Fibroblast of skin of right quadriceps (primary cell): ENCODE results near the gene NAT10.

Source experiments
- DNase-seq: peaks from one replicate; pipeline ENCODE4 v3.0.0-alpha.2; 2013

The NAT10 gene

DNA sequence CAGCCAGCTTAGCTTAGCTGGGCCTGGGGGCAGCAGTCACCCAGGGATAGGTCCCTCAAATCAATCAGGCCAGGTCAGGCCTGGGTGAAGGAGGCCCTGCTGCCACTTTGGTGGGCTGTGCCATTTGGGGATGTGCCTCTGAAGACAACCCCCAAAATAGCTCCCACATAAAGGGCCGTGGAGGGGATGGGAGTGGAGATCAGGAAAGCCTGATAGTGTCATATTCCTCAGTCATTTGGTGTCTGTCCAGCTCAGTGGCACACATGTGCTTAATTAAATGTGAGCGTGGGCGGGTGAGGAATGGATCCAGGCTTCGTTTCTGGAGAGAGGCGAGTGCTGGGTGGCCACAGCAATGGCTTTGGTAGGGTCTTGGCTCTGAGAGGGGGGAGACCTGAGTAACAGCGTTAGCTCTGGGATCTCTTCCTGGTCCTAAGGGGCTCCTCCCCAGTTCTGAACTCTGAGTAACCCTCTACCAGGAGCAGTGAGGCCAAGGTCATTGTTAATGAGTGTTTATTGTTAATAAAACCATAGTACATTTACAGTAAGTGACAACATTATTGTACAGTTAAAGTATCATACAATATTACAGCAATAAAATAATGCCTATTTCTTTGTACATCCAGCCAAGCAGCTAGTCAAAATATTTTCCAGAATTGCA lies 45.2 kb downstream of the NAT10 start:
- DNase-seq: peak; percentile 73

DNA sequence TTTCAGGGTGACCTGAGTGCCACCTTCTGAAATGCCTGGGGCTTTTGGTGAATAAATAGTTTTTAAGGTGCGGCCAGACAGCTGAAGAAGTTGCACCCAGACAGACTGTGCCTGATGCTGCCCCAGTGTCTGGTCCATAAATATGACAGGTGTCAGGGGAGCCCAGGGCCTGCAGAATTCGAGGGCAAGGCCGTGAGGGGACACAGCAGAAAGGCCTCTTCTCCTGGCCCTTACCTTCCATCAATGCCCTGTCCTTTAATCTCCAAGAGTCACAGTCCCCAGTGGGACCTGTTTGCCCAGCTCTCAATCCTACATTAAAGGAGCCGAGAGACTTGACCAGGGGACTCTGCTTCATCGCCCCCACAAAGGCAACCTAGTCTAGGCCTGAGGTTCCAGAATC lies 45.7 kb downstream of the NAT10 start:
- no peak for DNase-seq

DNA sequence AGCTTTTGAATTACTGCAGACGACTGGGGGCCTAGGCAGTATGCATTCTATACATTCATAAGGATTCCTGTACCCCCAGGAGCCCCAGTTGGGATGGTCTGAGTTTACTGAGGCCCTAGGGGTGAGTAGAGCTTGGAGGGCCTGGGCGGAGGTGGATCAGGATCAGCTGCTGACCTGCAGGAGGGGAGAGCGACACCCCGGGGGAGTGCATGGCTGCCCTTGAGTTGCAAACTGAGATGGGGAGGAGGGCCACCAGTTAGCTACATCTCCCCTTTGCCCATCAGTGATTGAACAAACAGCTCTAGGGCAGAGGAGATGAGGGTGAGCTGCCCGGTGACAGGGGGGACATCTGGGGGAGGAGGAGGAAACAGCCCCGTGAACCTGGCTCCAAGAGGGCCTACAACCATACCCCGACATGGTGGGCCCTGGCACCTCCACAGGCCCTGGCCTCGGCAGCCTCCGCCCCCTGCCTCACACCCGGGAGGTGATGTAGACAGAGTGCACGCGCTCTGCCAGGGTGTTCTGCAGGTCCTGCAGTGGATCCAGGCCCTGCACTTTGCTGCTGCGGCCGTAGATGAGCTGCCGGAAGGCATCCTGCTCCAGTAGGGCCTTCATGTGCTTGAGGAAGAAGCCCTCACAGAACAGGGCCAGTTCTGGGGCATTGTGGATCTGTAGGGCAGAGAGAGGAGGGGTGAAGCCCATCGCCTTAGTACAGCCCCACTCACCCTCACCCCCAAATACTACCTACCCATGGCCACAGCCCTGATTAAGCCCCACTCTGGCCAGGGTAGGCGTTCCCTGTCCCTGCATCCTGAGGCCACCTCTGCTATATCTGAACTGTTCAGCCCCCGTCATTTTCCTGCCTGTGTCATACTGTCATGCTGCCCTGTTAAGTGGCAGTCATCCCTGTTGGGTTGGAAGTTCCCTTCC lies 46.8 kb downstream of the NAT10 start:
- DNase-seq: no peak

DNA sequence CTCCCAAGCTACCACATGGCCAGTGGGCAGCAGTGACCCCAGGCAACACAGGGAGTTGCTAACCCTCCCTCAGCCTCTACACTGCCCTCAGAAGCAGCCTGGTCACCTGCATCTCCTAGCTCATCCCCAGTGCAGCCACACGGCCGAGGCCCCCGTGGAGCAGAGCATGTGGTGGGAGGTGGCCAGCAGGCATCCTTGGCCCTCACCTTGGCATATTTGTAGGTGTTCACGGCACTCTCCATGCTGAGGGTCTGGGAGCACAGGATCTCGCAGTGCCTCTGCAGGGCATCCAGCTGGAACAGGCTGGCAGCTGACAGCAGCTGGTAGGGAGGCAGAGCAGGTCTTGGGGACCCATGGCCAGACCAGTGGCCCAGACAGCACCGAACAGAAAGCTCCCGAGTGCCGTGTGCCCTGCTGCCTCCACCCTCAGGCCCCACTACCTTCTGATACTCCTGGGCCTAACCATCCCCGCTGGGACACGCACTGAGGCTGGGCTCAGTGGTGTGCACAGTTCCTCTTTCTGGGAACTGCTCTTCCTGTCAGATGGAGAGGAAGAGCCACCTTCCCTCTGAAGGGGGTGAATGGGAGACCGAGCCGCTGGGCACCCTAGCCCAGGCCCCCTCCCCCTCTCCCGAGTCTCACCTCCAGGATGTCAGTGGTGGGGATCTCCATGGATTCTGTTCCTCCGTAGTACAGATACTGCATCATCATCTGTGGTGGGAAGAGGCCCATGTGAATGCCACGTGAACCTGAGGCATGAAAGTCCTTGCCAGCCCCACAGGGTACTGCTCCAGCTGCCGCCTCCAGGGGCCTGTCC lies 48.8 kb downstream of the NAT10 start:
- no peak for DNase-seq

DNA sequence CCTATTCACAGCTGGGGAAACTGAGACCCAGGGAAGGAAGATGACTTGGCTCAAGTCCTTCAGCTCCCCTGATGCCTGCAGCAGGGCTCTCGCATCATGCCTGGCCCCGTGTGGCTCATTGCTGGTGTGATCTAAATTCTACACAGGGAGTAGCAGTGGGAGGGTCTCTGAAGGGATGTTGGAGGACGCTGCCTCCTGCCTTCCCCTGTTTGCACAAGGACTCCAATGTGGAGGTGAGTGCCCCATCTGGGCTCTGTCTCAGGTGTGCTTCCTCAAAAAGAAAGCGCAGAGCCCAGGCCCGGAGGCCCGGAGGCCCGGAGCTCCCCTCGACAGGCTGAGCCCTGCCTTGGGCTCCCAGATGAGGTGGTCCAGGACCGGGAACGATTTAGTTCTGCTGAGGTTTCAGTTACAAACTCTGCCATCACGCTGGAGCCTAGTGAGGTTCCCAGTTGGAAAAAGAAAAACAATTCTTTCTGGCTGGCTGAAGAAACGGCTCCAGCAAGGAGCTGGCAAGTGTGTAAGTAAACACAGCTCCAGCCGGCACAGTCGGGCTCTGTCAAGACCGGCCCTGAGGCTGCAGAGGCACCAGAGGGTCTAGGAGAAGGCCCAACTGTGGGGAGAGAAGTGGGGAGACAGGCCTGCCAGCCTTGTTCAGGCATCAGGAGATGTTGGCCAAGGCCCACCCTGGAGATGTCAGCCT lies 49.8 kb downstream of the NAT10 start:
- DNase-seq: no peak

DNA sequence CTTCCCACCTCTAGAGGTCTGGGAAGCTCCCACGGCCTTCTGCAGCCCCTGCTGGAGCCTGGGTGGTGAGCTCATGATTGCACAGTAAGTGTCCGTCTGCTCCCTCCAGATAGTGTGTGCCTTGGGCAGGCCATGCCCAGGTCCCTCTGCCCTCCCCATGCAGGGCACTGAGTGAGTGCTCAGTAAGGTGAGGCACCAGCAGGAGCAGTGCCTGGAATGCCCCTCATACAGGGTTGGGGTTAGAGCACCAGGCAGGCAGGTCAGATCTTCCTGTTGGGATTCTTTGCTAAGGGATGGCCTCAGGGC lies 50.3 kb downstream of the NAT10 start:
- DNase-seq: no peak

DNA sequence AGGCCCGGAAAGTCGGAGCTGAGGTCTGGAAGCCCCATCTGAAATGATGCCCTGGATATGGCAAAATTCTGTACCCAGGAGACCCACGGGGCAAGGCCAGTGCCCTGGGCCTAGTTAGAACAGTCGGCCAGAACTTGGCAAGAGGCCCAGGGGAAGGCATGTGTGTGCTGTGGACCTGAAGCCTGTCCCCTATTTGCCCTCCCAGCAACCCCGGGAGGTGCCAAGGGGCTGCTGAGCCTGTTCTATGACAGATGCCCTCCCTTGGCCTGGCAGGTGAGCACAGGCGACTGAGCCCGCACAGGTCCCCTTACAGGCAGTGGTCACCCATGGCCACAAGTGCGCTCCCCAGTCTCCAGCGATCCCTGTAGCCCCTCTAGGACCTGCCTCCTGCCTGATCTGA lies 51.7 kb downstream of the NAT10 start:
- DNase-seq: no peak

DNA sequence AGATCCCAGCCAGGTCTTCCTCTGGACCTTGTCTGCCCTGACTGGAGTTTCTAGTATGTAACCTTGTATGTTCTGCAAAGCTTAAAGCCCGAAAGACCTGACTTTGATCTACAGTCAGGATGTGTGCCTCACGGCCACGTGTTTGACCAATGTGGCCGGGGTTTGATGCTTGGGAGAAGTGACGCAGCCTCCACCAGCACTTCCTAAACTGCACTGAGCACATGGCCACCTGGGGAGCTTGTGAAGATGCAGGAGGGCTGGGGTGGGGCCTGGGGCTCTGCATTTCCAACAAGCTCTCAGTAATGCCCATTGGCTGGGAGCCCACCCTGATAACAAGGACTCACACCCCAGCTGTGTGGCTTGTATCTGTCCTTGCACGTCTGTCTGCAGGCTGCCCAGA lies 53.2 kb downstream of the NAT10 start:
- DNase-seq: no peak

DNA sequence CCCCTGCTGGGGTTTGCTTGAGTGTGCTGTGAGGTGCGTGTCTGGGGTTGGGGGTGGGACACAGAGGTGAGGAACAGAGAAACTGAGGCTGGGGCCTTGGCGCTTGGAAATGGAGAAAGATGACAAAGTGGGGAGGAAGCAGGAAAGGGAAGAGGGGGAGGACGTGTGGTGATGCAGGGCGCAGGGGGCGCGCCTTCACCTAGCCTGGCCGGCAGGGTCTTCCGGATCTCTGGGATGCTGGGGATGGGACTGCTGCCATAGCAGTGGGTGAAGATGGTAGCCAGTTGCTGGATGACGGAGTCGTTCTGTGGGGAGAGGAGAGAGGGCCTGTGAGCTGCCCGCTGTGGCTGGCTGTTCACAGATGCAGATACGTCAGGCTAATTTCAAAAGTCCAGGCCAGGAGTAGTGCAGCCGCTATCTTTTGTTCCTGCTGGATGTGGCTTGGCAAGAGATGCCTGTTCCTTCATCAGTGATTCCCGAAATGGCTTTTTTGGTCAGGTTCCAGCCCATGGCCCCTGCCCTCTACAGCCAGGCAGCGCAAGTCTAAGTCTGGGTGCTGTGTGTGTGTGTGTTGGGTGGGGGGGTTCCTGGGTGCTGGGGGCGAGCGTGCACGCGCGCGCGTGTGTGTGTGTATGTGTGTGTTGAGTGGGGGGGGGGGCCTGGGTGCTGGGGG lies 54.8 kb downstream of the NAT10 start:
- DNase-seq: no peak

DNA sequence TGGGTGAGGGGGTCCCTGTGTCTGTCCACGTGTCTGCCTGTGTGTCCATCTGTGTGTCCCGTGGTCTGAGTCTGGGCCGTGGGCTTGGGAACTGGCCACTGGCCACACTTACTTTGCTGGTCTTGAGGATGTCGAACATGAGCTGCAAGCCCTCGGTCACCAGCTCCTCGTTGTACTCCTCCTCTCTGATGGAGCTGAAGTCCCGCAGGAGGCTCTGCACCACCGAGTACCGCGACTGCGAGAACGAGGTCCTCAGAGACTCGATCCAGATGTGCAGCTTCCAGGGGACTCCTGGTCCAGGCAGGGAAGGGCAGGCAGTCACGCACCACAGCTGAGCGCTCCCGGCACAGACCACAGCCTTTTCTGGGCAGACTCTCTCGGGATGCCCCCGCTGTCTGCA lies 55.4 kb downstream of the NAT10 start:
- no peak for DNase-seq

DNA sequence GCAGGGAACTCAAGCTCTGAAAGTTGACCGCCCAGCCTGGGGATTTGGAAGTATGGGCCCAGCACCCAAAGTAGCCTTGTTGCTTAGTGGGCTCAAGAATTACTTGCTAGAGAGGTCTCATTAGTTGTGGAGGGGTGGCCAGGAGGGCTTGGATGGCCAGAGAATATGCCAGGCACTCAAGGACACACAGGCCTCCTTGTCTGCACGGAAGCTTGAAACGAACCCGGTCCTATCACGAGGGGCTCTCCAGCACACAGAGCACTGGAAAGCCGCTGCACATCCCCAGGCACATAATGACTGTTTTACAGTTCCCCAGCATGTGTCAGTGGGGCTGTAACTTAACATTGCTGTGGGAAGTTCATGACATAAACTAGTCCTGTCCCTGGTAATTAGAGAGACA lies 55.9 kb downstream of the NAT10 start:
- DNase-seq: no peak

DNA sequence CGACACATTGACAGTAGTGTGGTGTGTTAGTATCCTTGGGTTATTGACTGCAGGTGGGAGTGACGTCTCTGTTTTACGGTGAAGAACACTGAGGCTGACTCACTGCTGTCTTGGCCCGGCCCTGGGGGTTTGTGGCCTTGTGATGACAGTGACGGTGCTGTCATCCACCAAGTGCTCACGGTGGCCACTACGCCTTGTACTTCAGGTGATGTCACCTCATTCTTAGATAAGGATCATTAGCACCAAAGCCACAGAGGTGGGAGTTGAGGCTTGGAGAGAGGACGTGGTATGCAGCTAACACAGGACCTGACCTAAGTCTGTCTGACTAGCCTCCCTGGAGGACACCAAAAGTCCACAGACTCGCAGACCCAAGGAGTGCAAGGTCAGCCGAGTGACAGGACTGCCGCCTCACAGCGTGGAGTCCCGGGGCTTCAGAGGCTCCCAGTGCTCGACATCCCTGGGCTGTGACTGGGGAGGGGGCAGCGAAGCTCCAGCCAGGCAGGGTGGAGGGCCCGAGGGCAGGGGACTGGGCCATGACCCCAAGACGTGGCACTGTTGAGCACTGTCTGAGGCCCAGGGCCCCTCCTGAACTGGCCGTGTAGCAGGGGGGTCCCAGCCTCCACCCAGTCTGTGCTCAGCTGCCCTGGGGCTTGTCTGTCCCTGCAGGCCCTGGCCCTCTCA lies 56.5 kb downstream of the NAT10 start:
- DNase-seq: peak; percentile 32

DNA sequence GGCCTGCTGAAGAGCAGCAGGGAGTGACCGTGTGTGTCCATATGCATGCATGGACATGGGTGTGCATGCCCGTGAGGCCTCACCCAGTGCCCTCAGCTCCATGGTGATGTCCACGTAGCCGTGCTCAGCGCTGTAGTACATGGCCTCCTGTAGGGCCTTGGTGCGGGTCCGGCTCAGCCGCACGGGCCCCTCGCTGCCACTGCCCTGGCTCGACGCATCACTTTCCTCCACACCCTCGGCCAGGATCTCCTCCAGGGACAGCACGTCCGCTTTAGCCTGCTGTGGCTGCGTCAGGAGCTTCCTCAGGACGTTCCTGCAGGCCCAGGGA lies 57.0 kb downstream of the NAT10 start:
- no peak for DNase-seq

DNA sequence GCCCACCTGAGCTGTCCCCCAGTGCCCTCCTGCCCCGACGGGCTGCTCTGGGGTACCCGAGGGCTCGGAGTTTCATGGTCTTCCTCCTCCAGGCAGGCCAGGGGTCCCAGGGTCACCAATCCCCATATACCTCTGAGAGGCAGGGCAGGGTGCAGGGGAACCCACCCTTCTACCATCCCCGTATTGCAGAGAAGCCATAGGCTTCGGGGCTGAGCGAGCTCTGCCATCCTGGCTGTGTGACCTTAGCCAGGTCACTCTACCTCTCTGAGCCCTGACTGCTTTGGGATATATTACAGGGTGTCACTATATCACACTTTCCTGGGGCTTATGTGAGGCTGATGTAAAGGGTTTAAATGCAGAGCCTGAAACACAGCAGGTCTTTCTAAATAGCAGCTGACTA lies 57.4 kb downstream of the NAT10 start:
- no peak for DNase-seq

DNA sequence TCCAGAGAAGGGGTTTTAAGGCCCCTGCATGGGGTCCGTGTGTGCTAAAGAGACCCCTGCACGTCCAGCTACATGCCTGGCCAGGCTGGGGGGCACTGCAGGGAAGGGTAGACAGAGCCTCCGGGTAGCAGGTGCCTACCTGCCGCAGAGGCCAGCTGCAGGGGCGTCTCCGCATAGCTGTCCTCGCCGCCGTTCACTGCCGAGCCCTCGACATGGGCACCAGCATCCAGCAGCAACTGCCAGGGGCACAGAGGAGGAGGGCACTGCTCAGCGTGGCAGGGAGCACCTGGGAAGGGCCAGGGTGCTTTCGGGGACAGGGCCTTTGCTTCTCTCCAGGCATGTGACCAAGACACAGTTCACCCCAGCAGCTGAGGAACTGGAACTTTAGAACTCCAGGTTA lies 59.7 kb downstream of the NAT10 start:
- no peak for DNase-seq

DNA sequence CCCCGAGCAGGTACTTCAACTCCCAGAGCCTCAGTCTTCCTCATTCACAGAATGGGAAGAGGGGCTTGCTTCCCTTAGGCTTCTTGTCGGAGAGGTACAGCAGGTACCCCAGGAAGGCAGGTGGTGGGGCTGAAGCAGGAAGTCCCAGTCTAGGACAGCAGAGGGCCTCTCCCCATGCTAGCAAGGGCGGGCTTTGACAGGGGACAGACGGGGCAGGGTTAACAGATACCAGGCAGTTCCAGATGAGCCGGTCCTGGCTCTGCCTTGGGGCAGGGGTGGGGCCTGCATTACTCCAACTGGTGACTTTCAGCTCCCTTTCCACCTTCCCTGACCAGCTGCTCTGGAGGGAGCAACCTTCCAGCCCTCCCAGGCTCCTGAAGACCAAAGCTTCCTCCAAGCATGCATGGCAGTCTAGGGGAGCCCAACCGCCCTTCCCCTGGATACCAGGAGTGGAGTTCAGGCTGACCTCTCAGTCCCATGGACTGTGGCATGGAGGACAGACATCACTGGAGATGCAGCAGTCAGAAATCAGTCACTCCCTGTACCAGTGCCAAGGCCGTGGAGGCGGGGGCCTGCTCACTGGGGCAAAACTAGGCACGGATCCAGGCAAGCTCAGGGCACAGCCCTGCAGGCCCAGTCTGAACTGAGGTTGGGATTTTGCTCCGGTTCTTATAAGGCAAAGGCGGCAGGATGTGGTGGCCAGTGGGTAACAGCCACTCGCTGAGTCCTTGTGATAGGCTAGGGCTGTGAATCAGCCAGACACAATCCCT lies 60.5 kb downstream of the NAT10 start:
- DNase-seq: no peak

DNA sequence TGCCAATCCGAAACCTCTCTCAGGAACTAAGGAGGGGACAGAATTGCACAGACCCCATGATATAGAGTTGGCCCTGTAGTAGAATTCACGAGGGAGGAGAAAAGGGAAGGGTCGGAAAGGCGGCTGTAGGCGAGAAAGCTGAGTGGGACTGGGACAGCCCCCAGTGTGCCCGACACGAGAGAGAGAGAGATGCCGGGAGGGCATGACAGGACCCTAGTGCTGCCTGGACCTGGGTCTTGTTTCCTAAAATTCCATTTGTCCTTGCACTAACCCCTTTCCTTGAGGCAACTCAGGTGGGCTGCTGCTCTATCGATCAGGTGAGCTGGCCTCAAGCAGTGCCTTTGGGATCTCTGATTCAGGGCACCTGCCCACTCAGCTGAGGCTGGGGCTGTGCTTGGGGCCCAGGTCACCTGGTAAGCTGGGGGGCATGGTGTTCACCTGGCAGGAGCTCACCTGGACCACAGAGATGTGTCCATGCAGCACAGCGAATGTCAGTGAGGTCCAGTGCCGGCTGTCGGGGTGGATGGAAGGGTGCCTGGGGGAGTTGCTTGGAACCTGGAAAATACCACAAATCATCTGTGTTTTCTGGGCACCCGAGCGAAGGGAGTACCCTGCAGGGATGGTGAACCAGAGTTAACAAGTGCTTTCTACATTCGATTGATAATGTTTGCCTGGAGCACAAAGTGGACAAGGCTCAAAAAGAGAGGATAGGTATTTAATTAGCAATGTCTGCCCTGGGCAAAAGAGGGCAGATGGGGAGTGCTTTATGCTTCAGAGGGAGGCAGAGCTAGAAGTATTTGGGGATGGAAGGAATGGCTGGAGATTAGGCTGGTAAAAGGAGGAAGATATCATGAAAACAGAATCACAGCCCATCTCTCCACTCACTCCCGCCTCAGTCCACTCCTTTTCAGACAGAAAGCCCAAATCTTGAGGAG lies 61.6 kb downstream of the NAT10 start:
- DNase-seq: no peak

DNA sequence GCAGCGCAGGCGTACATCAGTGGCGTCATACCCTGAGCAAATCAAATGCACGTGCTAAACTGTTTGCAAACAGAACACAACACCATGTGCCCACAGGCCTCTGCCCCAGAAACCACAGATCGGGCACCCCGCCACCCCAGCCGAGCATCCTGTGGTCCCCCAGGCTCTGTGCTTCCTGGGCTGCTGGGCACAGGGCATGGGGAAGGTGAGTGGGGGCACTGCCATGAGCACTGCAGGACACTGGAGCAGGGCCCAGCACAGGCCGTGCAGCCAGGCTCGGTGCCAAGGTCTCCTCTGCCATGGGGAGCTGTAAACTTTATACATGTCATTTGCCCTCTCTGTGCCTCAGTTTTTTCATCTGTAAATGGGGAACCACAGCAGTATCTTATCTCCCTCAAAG lies 62.5 kb downstream of the NAT10 start:
- no peak for DNase-seq

DNA sequence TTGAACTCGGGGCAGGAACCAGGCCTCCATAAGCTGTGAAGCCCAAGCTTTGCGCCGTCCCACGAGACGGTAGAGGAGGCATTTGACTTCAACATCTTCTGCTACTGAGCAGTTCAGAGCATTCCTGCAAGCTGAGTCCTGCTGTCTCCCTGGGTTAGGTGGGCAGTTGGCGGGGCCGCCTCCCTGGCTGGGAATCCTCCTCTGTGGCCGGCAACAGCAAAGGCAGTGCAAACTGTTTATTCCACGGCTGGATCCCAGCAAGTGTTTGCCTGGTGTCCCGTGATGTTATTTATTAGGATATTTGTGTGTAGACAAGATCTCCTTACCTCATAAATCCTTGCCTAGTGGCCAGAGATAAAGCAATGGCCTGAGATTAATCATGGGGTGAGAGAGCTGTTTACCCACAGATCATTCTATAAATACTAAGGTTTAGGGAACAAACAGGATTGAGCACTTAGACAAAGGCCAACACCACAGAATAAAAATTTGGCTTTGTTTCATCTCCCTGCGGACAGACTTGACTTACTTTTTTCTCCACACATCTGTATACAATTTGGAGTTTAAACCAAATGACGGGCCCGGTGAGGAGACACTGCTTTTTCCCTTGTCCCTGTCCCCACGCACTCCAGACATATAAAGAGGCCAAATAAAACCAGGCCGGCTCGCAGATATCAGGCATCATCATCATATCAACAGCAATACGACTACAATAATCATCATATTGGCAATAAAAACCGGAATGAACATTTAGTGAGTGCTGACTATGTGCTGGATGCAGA lies 63.4 kb downstream of the NAT10 start:
- DNase-seq: peak; percentile 32
